ENCODE results near the gene KCNJ15. TPM values are rescaled to one million over a fixed set of nuclear protein-coding genes. Genes with fewer than 3 reads are reported as not detected.

Gene KCNJ15
- total RNA-seq, 1 experiment from 2014 or later, result not detected

DNA sequence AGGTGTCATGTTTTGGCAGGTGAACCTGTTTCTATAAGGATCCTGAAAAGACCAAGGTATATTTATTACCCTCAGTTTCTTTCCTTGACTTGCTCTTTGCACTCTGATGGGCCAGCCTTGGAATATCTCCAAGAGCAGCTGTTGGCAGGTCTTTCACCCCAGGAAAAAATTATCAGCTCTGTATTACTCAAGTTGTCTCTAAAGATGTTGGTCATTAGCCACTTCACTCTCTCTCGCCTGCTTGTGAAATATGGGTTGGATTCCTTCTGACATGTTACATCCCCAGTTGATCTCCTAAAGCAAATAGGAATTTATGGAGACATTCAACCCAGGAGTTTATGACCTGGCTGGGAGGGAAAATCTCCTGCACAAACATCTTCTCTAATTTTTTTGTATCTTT, 85.9 kb downstream of the KCNJ15 start:
- Histone ChIP-seq H3K4me3 (replicated peaks in 1 of 2; ENCODE audit: low read depth in 1 of 2, low read length in 2 of 2) (no peak overlapping the region), H3K36me3 (ENCODE audit: control insufficient read depth in 1 of 2, insufficient read depth in 2 of 2, low read length in 2 of 2) (no peaks in the 10 kb centered on the region), H3K9me2 (ENCODE audit: insufficient read depth) (no peaks in the 10 kb centered on the region), H3K79me2 (ENCODE audit: insufficient read depth, low read length) (no peaks in the 10 kb centered on the region), H3K27me3 (ENCODE audit: insufficient read depth, low read length) (peaks cover under 1% of the 10 kb centered on the region; the same call in 1 of the 2 replicates), H3K4me2 (ENCODE audit: low read length) (no peak overlapping the region), H3K9me3 (ENCODE audit: control insufficient read depth in 1 of 2, insufficient read depth in 1 of 2, low read depth in 1 of 2, low read length in 2 of 2) (no peaks in the 10 kb centered on the region), H3K9ac (ENCODE audit: low read length) (no peak overlapping the region), H4K20me1 (ENCODE audit: insufficient read depth) (no peaks in the 10 kb centered on the region), H3K4me1 (ENCODE audit: control insufficient read depth in 1 of 2, insufficient read depth in 2 of 2, low read length in 2 of 2) (no peaks in the 10 kb centered on the region), H2AFZ (ENCODE audit: low read depth, low read length, poor library complexity, severe bottlenecking) (no peak overlapping the region), H3K27ac (ENCODE audit: low read depth, low read length) (no peak overlapping the region)
- intact Hi-C loops (cut with micrococcal nuclease), result no loop called here
- TF ChIP-seq CEBPB (IDR thresholded peaks at IDR 0.05; ENCODE audit: low read depth) (no peak), EGR1 (IDR thresholded peaks at IDR 0.05; ENCODE audit: low read depth) (no peak), RAD21 (IDR thresholded peaks at IDR 0.05; ENCODE audit: low read depth) (no peak), TCF7L2 (IDR thresholded peaks at IDR 0.05; ENCODE audit: borderline replicate concordance, extremely low read depth, insufficient read depth, insufficient read length) (no peak), ZFX (IDR thresholded peaks at IDR 0.05) (no peak), POLR2AphosphoS5 (IDR thresholded peaks at IDR 0.05; ENCODE audit: low read depth, low read length) (no peak), EZH2phosphoT487 (IDR thresholded peaks at IDR 0.05; ENCODE audit: borderline replicate concordance) (no peak), SP1 (IDR thresholded peaks at IDR 0.05; ENCODE audit: low read depth) (no peak), SRF (IDR thresholded peaks at IDR 0.05; ENCODE audit: low read depth) (no peak)
- TF ChIP-seq, protein P1, sequence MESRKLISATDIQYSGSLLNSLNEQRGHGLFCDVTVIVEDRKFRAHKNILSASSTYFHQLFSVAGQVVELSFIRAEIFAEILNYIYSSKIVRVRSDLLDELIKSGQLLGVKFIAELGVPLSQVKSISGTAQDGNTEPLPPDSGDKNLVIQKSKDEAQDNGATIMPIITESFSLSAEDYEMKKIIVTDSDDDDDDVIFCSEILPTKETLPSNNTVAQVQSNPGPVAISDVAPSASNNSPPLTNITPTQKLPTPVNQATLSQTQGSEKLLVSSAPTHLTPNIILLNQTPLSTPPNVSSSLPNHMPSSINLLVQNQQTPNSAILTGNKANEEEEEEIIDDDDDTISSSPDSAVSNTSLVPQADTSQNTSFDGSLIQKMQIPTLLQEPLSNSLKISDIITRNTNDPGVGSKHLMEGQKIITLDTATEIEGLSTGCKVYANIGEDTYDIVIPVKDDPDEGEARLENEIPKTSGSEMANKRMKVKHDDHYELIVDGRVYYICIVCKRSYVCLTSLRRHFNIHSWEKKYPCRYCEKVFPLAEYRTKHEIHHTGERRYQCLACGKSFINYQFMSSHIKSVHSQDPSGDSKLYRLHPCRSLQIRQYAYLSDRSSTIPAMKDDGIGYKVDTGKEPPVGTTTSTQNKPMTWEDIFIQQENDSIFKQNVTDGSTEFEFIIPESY (IDR thresholded peaks at IDR 0.05; ENCODE audit: extremely low read depth, insufficient replicate concordance, low read length), result no peak
- TF ChIP-seq, protein P2, sequence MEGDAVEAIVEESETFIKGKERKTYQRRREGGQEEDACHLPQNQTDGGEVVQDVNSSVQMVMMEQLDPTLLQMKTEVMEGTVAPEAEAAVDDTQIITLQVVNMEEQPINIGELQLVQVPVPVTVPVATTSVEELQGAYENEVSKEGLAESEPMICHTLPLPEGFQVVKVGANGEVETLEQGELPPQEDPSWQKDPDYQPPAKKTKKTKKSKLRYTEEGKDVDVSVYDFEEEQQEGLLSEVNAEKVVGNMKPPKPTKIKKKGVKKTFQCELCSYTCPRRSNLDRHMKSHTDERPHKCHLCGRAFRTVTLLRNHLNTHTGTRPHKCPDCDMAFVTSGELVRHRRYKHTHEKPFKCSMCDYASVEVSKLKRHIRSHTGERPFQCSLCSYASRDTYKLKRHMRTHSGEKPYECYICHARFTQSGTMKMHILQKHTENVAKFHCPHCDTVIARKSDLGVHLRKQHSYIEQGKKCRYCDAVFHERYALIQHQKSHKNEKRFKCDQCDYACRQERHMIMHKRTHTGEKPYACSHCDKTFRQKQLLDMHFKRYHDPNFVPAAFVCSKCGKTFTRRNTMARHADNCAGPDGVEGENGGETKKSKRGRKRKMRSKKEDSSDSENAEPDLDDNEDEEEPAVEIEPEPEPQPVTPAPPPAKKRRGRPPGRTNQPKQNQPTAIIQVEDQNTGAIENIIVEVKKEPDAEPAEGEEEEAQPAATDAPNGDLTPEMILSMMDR (IDR thresholded peaks at IDR 0.05 in 2 of 3, conservative IDR thresholded peaks at IDR 0.05 in 1 of 3; ENCODE audit: borderline replicate concordance in 1 of 3, insufficient read depth in 1 of 3, low read depth in 2 of 3, low read length in 2 of 3), result no peak
- ATAC-seq, result no peak
- CTCF ChIA-PET, result interaction anchor here (2.1 kb wide), 1 partner anchor 10 kb away, joined by 6 read pairs; no protein-coding TSS in a partner anchor
- RAD21 ChIA-PET (ENCODE audit: low non-redundant PET in 1 of 2, low total read pairs in 2 of 2, uncharacterized antibody in 2 of 2, unreplicated experiment in 2 of 2), result no interaction called here
- DNase-seq (ENCODE audit: low read depth, low spot score), result no peak
- POLR2A ChIA-PET, result no interaction called here
- no TSS peak for BruUV-seq (replicated peaks)

Measured in HCT116 (cell line).